SH-SY5Y (cell line): ENCODE measurements around the gene ASIC4.

Experiments used
- GATA2 ChIP-seq: IDR thresholded peaks from 2 replicates; pipeline ENCODE4 v1.6.1; 2011; ENCODE audit warnings: mild to moderate bottlenecking, low read depth, low read length
- GATA3 ChIP-seq: IDR thresholded peaks from 2 replicates; pipeline ENCODE4 v1.6.1; 2011; ENCODE audit warnings: low read depth, mild to moderate bottlenecking, low read length, moderate library complexity

The ASIC4 gene

DNA sequence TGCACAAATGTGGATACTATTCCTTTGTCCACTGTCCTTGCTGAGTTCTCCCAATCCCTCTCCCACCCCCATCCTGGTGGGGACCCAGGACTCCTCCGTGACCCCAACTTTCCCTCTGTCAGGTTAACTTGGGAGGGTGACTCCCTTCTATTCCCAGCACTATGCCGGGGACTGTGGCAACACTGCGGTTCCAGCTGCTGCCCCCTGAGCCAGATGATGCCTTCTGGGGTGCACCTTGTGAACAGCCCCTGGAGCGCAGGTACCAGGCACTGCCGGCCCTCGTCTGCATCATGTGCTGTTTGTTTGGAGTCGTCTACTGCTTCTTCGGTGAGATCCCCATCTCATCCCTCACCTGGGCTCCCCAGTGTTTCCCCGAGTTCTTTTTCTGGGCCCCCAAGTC, 30.3 kb downstream of the ASIC4 start:
- no peak for TF ChIP-seq GATA2
- TF ChIP-seq GATA3, result no peak

DNA sequence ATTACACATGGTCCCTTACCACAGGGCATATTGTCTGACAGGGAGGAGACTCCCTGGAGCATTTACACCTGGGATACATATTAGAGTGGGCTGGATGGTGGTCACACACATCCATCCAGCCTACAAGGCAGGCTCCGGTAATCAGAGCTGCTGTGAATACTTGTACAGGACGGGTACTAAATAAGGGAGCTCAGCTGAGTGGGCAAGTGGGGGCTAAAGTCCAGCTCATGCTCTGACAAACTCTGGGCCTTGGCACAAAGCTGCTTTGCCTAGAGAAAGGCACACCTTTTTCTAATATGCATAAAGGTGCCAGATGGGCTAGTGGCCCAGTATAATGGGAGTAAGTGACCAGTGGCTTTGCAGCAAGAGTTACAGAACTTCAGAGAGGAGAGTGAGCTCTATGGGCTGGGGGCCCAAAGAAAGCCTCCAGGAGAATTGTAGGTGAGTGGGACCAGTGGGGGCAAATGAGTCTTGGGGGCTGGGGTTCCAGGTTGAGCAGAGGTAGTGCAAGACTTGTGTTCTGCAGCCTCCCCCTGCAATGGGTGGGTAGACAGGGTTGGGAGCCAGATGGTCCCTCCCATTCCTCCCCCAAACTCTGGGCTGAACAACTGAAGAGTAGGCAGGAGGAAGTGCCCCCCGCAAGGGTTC, 31.1 kb downstream of the ASIC4 start:
- no peak for TF ChIP-seq GATA2
- TF ChIP-seq GATA3, result no peak

DNA sequence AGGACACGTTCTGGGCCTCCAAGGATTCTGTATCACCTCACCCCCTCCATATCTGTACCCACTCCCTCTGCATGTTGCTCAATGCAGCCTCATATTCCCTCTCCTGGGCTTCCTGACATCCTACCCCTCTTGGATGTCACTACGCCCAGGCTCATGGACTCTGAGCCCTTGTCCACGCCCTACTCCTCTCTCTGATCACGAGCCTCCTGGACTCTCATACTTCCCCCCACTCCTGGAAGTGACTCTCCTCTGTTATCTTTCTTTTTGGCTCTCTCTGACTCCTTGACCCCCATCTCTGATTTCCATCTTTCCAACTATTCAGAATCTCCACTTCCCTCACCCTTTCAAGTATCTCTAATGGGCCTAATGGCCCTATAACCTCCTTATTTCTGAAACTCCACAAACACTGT, 31.7 kb downstream of the ASIC4 start:
- TF ChIP-seq GATA2 (no peak), GATA3 (no peak)

DNA sequence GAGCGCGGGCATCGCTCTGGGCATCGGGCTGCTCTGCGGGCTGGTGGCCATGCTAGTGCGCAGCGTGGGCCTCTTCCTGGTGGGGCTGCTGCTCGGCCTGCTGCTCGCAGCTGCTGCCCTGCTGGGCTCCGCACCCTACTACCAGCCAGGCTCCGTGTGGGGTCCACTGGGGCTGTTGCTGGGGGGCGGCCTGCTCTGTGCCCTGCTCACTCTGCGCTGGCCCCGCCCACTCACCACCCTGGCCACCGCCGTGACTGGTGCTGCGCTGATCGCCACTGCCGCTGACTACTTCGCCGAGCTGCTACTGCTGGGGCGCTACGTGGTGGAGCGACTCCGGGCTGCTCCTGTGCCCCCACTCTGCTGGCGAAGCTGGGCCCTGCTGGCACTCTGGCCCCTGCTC, 33.3 kb downstream of the ASIC4 start:
- TF ChIP-seq GATA3 (no peak), GATA2 (no peak)

DNA sequence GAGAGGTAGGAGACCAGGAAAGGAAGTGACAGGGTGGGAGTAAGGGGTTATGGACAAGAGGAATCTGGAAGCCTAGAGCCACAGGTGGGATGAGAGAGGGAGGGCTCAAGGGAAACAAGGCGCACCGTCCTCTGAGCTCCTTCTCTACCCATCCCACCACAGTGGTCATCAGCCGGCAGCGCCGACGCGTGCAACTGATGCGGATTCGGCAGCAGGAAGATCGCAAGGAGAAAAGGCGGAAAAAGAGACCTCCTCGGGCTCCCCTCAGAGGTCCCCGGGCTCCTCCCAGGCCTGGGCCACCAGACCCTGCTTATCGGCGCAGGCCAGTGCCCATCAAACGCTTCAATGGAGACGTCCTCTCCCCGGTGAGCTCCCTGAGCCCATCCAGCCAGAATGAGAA, 34.7 kb downstream of the ASIC4 start:
- no peak for TF ChIP-seq GATA3
- no peak for TF ChIP-seq GATA2

DNA sequence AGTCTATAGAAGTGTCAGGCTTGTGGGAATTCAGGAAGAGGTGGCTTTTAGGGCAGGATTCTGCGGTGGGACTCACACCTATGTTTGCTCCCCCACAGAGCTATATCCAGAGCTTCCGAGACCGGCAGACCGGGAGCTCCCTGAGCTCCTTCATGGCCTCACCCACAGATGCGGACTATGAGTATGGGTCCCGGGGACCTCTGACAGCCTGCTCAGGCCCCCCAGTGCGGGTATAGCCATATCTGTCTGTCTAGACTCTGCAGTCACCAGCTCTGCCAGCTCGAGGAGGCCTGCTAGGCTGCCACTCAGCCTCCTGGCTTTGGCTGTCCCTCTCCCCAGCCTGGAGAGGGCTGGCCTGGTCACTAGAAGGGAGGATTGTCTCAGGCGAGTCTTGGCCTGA, 35.3 kb downstream of the ASIC4 start:
- no peak for TF ChIP-seq GATA3
- TF ChIP-seq GATA2, result no peak

DNA sequence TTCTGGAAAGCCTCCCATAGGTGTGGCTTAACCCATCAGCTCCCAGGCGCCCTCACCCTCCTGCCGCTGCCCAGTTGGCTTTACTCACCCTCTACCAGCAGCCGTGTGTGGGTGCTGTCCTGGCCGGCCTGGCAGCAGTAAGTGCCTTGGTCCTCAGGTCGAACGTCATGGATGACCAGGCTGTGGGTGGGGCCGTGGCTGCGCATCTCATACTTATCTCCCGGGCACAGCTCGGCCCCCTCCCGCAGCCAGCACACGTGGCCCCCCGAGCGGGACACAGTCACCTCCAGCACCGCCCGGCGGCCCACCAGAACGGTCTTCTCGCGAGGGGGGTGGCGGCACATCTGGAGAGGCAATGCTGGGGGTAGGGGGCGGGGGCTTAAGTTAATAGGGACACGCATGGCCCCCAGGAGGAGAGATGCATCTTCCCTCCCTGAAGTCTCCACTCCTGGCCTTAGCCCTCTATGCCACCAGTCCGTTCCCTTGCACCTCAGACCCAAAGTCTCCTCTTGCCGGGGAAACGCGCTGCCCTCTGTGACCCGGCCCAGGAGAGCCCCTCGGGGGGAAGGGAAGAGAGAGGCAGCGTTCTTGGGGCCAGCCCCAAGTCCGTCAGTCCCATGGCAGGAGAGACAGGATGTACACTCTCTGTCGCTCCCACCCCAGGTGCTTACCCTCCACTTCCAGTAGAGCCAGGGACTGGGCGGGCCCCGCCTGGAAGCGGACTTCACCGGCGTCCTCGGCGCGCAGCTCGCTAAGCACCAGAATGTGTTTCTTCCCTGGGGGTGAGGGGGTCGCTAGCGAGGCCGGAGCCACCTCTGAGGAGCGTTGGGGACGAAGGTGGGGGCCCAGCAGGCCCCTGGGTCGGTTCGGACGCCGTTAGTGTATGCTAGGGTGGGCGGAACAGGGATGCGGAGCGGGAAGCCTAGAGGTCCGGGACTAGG, 37.4 kb downstream of the ASIC4 start:
- no peak for TF ChIP-seq GATA3
- TF ChIP-seq GATA2, result no peak

DNA sequence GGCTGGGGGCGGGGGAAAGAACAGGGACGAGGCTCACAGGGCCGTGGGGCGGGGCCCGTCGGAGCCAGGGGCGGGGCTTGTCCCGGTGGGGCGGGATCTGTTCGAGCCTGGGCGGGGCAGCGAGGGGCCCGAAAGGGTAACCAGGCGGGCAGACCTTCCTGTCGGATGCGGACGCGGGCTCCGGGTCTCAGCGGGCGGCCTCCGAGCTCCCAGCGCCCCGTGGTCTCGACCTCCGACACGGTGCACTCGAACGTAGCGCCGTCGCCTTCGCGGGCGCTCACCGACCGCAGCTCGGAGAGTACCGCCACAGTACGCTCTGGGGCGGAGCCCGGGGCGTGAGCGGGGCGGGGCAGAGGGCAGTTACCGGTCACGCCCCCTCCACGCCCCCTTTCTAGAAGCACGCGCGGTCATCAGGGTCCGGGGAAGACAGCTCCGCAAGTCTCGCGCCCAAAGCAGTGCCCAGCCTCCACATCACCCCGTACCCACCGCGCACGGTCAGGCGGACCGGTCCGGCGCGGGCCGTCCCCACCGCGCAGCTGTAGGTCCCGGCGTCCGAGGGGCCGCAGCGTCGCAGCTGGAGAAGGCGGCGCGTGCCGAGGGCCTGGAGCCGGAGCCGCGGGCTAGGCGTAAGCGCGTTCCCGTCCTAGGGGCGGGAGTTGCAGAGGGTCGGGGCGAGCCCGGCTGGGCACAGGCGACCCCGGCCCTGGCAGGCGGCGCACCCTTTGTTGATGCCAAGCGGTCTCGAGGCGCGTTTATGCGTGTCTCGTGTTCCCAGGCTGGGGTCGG, 38.3 kb downstream of the ASIC4 start:
- no peak for TF ChIP-seq GATA3
- no peak for TF ChIP-seq GATA2

DNA sequence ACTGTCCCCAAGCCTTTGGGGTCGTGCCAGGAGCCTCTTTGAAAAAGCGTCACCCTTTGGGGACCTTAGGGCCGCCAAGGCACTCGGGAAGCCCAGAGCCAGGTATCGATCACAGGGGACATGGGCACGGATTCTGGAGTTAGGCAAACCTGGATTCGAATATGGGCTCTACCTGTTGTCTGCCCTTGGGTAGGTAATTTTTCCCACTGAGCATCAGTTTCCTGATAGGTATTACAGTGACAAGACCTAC, 38.8 kb downstream of the ASIC4 start:
- TF ChIP-seq GATA2 (no peak), GATA3 (no peak)

DNA sequence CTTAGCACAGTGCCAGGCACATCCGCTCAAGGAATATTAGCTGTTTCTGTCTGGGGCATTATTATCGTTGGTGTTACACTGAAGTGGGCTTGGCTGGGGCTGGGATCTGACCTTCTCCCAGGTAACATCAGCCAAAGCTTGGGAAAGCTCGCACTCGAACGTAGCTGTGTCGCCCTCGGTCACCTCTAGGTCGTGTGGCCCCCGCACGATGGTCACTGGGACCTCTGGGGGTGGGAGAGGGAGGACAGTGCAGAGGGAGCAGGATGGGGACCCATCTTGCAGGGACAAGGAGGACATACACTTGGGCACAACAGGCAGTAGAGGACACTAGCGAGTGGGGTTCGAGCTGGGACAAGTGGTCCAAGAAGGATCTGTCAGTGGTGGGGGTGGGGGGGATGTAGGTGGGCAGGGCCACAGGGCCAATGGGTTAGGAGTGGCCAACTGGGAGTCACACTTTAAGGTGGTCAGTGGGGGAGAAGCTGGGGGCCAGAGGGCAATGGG, 39.2 kb downstream of the ASIC4 start:
- TF ChIP-seq GATA2 (no peak), GATA3 (no peak)

DNA sequence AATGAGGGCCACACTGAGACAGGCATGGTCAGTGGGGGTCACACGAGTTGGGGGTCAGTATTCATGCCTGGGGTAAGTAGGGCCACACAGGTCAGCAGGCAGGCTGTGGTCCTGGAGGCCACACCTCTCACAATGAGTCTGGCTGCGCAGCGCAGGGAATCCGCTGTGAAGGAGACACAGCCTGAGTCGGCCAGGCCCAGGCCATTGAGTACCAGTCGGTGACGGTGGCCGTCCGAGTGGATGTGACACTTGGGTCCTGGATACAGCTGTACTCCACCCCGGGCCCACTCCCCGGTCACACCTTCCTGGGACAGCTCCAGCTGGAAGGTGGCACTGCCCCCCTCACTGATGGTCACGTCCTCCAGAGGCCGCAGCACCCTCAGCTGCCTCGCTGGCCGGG, 40.1 kb downstream of the ASIC4 start:
- TF ChIP-seq GATA3, result no peak
- no peak for TF ChIP-seq GATA2

DNA sequence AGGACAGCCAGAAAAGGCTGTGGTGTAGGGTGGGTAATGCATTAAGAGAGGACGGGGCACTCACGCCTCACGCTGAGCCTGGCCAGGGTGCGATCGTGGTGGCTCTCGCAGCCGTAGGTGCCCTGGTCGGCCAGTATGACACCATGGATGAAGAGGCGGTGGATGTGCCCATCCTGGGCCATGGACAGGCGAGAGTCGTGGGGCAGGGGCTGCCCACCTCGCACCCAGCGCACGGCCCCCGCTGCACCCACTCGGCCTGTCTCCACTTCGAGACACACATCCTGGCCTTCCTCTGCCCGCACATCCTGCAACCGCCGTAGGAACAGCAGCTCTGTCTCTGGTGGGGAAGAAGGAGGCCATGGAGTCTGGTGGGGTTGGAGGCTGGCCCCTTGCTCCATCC, 41.7 kb downstream of the ASIC4 start:
- TF ChIP-seq GATA2, result no peak
- no peak for TF ChIP-seq GATA3

DNA sequence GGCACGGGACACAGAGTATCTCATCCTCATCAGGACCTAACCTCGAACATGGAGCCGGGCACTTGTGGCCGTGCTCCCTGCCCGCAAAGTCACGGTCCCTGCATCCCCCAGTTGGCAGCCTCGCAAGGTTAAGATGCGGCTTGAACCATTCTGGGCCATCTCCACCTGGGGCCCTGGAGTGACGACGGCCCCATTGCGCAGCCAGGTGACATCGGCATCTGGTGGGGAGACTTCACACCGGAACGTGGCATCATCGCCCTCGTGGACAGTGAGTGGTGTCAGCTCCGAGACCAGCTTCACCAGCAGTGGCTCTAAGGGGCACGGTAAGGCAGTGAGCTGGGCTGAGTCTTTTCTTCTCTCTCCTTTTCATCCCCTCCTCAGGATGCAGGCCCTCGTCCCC, 42.1 kb downstream of the ASIC4 start:
- no peak for TF ChIP-seq GATA2

DNA sequence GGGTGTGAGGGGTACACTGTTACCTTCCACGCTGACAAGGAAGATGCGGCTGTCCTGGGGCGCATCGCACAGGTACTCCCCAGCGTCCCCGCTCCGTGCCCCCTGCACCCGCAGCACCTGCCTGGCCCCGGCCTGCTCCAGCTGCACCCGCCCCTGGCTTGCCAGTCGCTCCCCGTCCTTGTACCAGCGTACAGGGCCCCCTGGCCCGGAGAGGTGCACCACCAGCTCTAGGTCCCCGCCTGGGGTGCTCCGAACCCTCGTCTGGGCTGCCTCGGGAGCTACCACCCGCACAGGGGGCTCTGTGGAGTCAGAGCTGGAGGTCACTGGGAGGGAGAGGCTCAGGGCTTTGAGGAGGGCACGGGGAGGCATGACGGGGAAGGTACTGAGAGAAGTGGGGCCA, 43.0 kb downstream of the ASIC4 start:
- TF ChIP-seq GATA2 (no peak), GATA3 (no peak)
